BLaER1 treated with 17β-estradiol and CSF1 and Interleukin-3, amounts not matched to agents 10 nM and 100 nM (cell line): ENCODE data around the gene C1QC.

Experiments used
- H3K27ac ChIP-seq, 11 experiments: shearing (Covaris generic); formaldehyde crosslinking; 2 replicates each; pipeline ENCODE4 v1.8.1; 2022
- H3K27me3 ChIP-seq, 11 experiments: shearing (Covaris generic); formaldehyde crosslinking; 2 replicates each; pipeline ENCODE4 v1.8.1; 2022
- H3K36me3 ChIP-seq, 11 experiments: shearing (Covaris generic); formaldehyde crosslinking; 2 replicates each; pipeline ENCODE4 v1.8.1; 2022
- H3K4me1 ChIP-seq, 10 experiments: shearing (Covaris generic); formaldehyde crosslinking; 2 replicates each; pipeline ENCODE4 v1.8.1; 2022
- H3K4me2 ChIP-seq, 11 experiments: shearing (Covaris generic); formaldehyde crosslinking; 2 replicates each; pipeline ENCODE4 v1.8.1; 2022
- H3K4me3 ChIP-seq, 10 experiments: shearing (Covaris generic); formaldehyde crosslinking; 2 replicates each; pipeline ENCODE4 v1.8.1; 2022
- H3K9ac ChIP-seq, 11 experiments: shearing (Covaris generic); formaldehyde crosslinking; 2 replicates each; pipeline ENCODE4 v1.8.1; 2022
- H3K9me3 ChIP-seq, 11 experiments: shearing (Covaris generic); formaldehyde crosslinking; replicated peaks in 1 of 11; 2 replicates each; pipeline ENCODE4 v1.8.1; 2022
- H4K20me1 ChIP-seq, 11 experiments: shearing (Covaris generic); formaldehyde crosslinking; 2 replicates each; pipeline ENCODE4 v1.8.1; 2022
- Cebpa-rat ChIP-seq, 11 experiments: shearing (Covaris generic); IDR thresholded peaks; 2 replicates each; pipeline ENCODE4 v1.8.1; 2022

Gene C1QC

GRCh38 chr1:22626237-22627157 is 16.9 kb upstream of the C1QC start:
- no peak overlapping the region for H3K4me2 ChIP-seq
- no peak overlapping the region for H3K4me3 ChIP-seq
- peaks cover 0 to 5% (median 0%) of the 10 kb centered on the region in 11 experiments; a peak in 1 of 22 replicates for H4K20me1 ChIP-seq
- H3K27ac ChIP-seq = no peak overlapping the region
- H3K4me1 ChIP-seq = peaks cover 0 to 18% (median 0%) of the 10 kb centered on the region in 10 experiments; a peak in 7 of 20 replicates
- no peaks in the 10 kb centered on the region for H3K9me3 ChIP-seq
- H3K27me3 ChIP-seq = no peaks in the 10 kb centered on the region; a peak in 1 of 22 replicates
- no peak for TF ChIP-seq Cebpa-rat (IDR thresholded peaks at IDR 0.05)
- H3K36me3 ChIP-seq = no peaks in the 10 kb centered on the region
- H3K9ac ChIP-seq = no peak overlapping the region

- Histone ChIP-seq H3K9me3 (no peaks in the 10 kb centered on the region), H3K4me3 (no peak overlapping the region), H3K4me2 (no peak overlapping the region), H3K9ac (no peak overlapping the region), H3K36me3 (no peaks in the 10 kb centered on the region), H4K20me1 (peaks cover 0 to 5% (median 0%) of the 10 kb centered on the region in 11 experiments; a peak in 1 of 22 replicates), H3K4me1 (peaks cover 0 to 18% (median 0%) of the 10 kb centered on the region in 10 experiments; a peak in 7 of 20 replicates), H3K27ac (no peak overlapping the region), H3K27me3 (no peaks in the 10 kb centered on the region; a peak in 1 of 22 replicates)
- no peak for TF ChIP-seq Cebpa-rat (IDR thresholded peaks at IDR 0.05)
These were observed 16.1 kb upstream of the C1QC start for GRCh38 chr1:22627331-22627730.

- peaks cover 0 to 5% (median 0%) of the 10 kb centered on the region in 11 experiments; a peak in 1 of 22 replicates for H4K20me1 ChIP-seq
- peaks cover 0 to 3% (median 0%) of the 10 kb centered on the region in 11 experiments; a peak in 2 of 22 replicates for H3K9me3 ChIP-seq
- no peak overlapping the region for H3K27ac ChIP-seq
- no peaks in the 10 kb centered on the region for H3K36me3 ChIP-seq
- H3K4me2 ChIP-seq = peak overlapping the region in 3 of 11 experiments; percentile 15 to 72 (median 69); a peak in 4 of 22 replicates
- no peaks in the 10 kb centered on the region; a peak in 1 of 22 replicates for H3K27me3 ChIP-seq
- peaks cover 3 to 29% (median 7%) of the 10 kb centered on the region in 10 experiments for H3K4me1 ChIP-seq
- H3K4me3 ChIP-seq = no peak overlapping the region
- TF ChIP-seq Cebpa-rat (IDR thresholded peaks at IDR 0.05) = no peak
- H3K9ac ChIP-seq = no peak overlapping the region
These were observed 14.6 kb upstream of the C1QC start for GRCh38 chr1:22628698-22629444.

GRCh38 chr1:22629886-22630285 is 13.5 kb upstream of the C1QC start:
- H3K27me3 ChIP-seq = no peaks in the 10 kb centered on the region; a peak in 1 of 22 replicates
- H3K4me2 ChIP-seq = peak overlapping the region in 3 of 11 experiments; percentile 30 to 72 (median 69); a peak in 6 of 22 replicates
- H3K4me3 ChIP-seq = no peak overlapping the region

DNA sequence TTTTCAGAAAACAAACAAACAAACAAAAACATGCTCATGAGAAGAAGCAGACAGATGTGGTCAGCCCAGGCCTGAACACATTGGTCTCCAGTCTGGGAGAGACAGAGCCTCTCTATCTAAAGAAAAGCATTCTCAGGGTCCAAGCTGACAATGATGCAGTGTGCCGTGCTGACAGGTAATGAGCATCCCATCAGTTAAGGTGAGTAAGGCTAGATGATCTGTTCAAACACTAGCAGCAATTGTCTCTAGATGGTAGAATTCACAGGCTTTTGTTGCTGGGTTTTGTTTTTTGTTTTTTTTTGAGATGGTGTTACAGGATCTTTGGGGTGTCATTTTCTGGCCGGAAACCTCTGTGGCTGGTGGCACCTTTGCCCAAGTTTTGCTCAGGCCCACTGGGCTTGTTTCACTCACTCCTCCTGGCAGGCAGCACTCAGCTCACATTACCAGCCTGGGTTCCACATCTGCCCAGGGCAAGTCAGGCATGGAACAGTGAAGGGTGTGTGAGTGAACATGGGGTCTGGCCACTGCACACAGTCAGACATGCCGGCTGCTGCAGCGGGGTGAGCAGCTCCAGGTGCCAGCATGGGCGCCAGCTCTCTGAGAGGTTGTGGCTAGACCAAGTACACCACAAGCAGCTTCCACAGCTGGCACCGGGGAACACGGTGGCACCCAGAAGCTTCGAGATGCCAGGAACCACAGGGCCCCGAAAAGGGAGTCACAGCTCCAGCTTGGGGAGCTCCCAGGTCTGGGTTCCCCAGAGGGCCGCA is 9.6 kb upstream of the C1QC start:
- Histone ChIP-seq H3K4me3 (no peak overlapping the region), H4K20me1 (peaks cover 0 to 8% (median 0%) of the 10 kb centered on the region in 11 experiments; a peak in 2 of 22 replicates), H3K36me3 (peaks cover 0 to 17% (median 0%) of the 10 kb centered on the region in 11 experiments; a peak in 6 of 22 replicates), H3K9me3 (peaks cover 0 to 19% (median 16%) of the 10 kb centered on the region in 11 experiments; a peak in 20 of 22 replicates), H3K27ac (no peak overlapping the region), H3K9ac (no peak overlapping the region), H3K27me3 (no peaks in the 10 kb centered on the region), H3K4me2 (peak overlapping the region; percentile 41 to 95 (median 77)), H3K4me1 (peaks cover 48 to 75% (median 54%) of the 10 kb centered on the region in 10 experiments)
- TF ChIP-seq Cebpa-rat (IDR thresholded peaks at IDR 0.05) = no peak

More at GRCh38 chr1:22629886-22630285, 13.5 kb upstream of the C1QC start:
- H3K36me3 ChIP-seq = no peaks in the 10 kb centered on the region
- no peak overlapping the region for H3K9ac ChIP-seq
- no peak overlapping the region for H3K27ac ChIP-seq
- TF ChIP-seq Cebpa-rat (IDR thresholded peaks at IDR 0.05) = no peak
- peaks cover 14 to 39% (median 17%) of the 10 kb centered on the region in 10 experiments for H3K4me1 ChIP-seq
- H4K20me1 ChIP-seq = peaks cover 0 to 5% (median 0%) of the 10 kb centered on the region in 11 experiments; a peak in 1 of 22 replicates
- peaks cover 0 to 13% (median 9%) of the 10 kb centered on the region in 11 experiments; a peak in 20 of 22 replicates for H3K9me3 ChIP-seq

- Histone ChIP-seq H3K27ac (peak overlapping the region in 6 of 11 experiments; percentile 28 to 63 (median 48); a peak in 6 of 22 replicates), H3K9ac (peak overlapping the region in 2 of 11 experiments; percentile 14 to 58; a peak in 4 of 22 replicates), H3K4me3 (peak overlapping the region in 5 of 10 experiments; percentile 5 to 32 (median 20); a peak in 6 of 20 replicates), H3K27me3 (no peaks in the 10 kb centered on the region), H3K9me3 (peaks cover 0 to 19% (median 16%) of the 10 kb centered on the region in 11 experiments; a peak in 20 of 22 replicates), H4K20me1 (peaks cover 0 to 21% (median 0%) of the 10 kb centered on the region in 11 experiments; a peak in 3 of 22 replicates), H3K36me3 (peaks cover 0 to 32% (median 0%) of the 10 kb centered on the region in 11 experiments; a peak in 6 of 22 replicates), H3K4me2 (peak overlapping the region; percentile 63 to 95 (median 77)), H3K4me1 (peaks cover 57 to 75% (median 62%) of the 10 kb centered on the region in 10 experiments)
- no peak for TF ChIP-seq Cebpa-rat (IDR thresholded peaks at IDR 0.05)
These were observed 8.0 kb upstream of the C1QC start for GRCh38 chr1:22635436-22635835.

- Histone ChIP-seq H3K36me3 (peaks cover 0 to 41% (median 0%) of the 10 kb centered on the region in 11 experiments; a peak in 6 of 22 replicates), H3K9ac (peak within 1 kb of the TSS in 4 of 11 experiments; percentile 5 to 88 (median 74); a peak in 7 of 22 replicates), H4K20me1 (peaks cover 0 to 21% (median 0%) of the 10 kb centered on the region in 11 experiments; a peak in 5 of 22 replicates), H3K4me3 (peak within 1 kb of the TSS in 4 of 10 experiments; percentile 57 to 90 (median 76); a peak in 8 of 20 replicates), H3K27me3 (no peaks in the 10 kb centered on the region), H3K4me2 (peak within 1 kb of the TSS; percentile 63 to 100 (median 77)), H3K27ac (peak within 1 kb of the TSS in 10 of 11 experiments; percentile 3 to 77 (median 34); a peak in 16 of 22 replicates), H3K9me3 (peaks cover 0 to 19% (median 16%) of the 10 kb centered on the region in 11 experiments; a peak in 20 of 22 replicates), H3K4me1 (peaks cover 57 to 84% (median 63%) of the 10 kb centered on the region in 10 experiments)
- TF ChIP-seq Cebpa-rat (IDR thresholded peaks at IDR 0.05) = no peak
These were observed 7.1 kb upstream of the C1QC start, which contains the start of gene C1QA for GRCh38 chr1:22636353-22636752. C1QA (plus strand) TSS chr1:22636628; CDS start chr1:22637617, 989 bp downstream.
